Measurements from ENCODE around the gene ELL. TPM values are rescaled to one million over a fixed set of nuclear protein-coding genes. Genes with fewer than 3 reads are reported as not detected.

The ELL gene
- total RNA-seq, 1 donor from 2014 or later: 19.2 TPM

GRCh38 chr19:18439025-18439909 is 82.6 kb downstream of the ELL start:
- Mint-ChIP-seq H3K27me3 (ENCODE audit: low read depth) (no peaks in the 10 kb centered on the region), H3K9me3 (no peaks in the 10 kb centered on the region), H3K4me3 (peak overlapping the region; percentile 75), H3K36me3 (peaks cover 2% of the 10 kb centered on the region), H3K27ac (peak overlapping the region; percentile 98), H3K4me1 (peaks cover 47% of the 10 kb centered on the region)
- DNase-seq (ENCODE audit: low spot score in 2 of 2, unreplicated experiment in 2 of 2): no peak
- no peak for TF ChIP-seq CTCF (IDR thresholded peaks at IDR 0.05; ENCODE audit: unreplicated experiment)

- peak overlapping the region; percentile 98 for H3K27ac Mint-ChIP-seq
- DNase-seq (ENCODE audit: low spot score in 2 of 2, unreplicated experiment in 2 of 2): peak; percentile 65 to 74
- peaks cover 2% of the 10 kb centered on the region for H3K36me3 Mint-ChIP-seq
- no peak for TF ChIP-seq CTCF (IDR thresholded peaks at IDR 0.05; ENCODE audit: unreplicated experiment)
- H3K27me3 Mint-ChIP-seq (ENCODE audit: low read depth): no peaks in the 10 kb centered on the region
- H3K9me3 Mint-ChIP-seq: no peaks in the 10 kb centered on the region
- peaks cover 50% of the 10 kb centered on the region for H3K4me1 Mint-ChIP-seq
- peak overlapping the region; percentile 75 for H3K4me3 Mint-ChIP-seq
These were observed 83.4 kb downstream of the ELL start for GRCh38 chr19:18438331-18439024.

GRCh38 chr19:18437491-18438330 is 84.2 kb downstream of the ELL start, which contains the start of gene ISYNA1:
Gene ISYNA1 (minus strand): TSS chr19:18438133. CDS start chr19:18437979, 154 bp downstream.
- Mint-ChIP-seq H3K4me3 (peak within 1 kb of the TSS; percentile 75), H3K27me3 (ENCODE audit: low read depth) (no peaks in the 10 kb centered on the region), H3K27ac (peak within 1 kb of the TSS; percentile 98), H3K4me1 (peaks cover 48% of the 10 kb centered on the region), H3K9me3 (no peaks in the 10 kb centered on the region), H3K36me3 (peaks cover 2% of the 10 kb centered on the region)
- TF ChIP-seq CTCF (IDR thresholded peaks at IDR 0.05; ENCODE audit: unreplicated experiment): no peak
- DNase-seq (ENCODE audit: low spot score in 2 of 2, unreplicated experiment in 2 of 2): peak in 1 of 2 experiments; percentile 72

GRCh38 chr19:18436671-18437490 is 85.0 kb downstream of the ELL start:
- no peaks in the 10 kb centered on the region for H3K27me3 Mint-ChIP-seq (ENCODE audit: low read depth)
- no peaks in the 10 kb centered on the region for H3K9me3 Mint-ChIP-seq
- DNase-seq (ENCODE audit: low spot score in 2 of 2, unreplicated experiment in 2 of 2): peak; percentile 75 to 87
- H3K4me1 Mint-ChIP-seq: peaks cover 50% of the 10 kb centered on the region
- TF ChIP-seq CTCF (IDR thresholded peaks at IDR 0.05; ENCODE audit: unreplicated experiment): no peak
- peak overlapping the region; percentile 86 for H3K27ac Mint-ChIP-seq
- peak overlapping the region; percentile 75 for H3K4me3 Mint-ChIP-seq
- H3K36me3 Mint-ChIP-seq: peaks cover 2% of the 10 kb centered on the region
